Stimulated activated CD8-positive, alpha-beta memory T cell treated with anti-CD3 and anti-CD28 coated beads, Interleukin-12 subunit alpha, Interleukin-12 subunit beta, amount 100 ng/mL, for 4 hours (primary cell): ENCODE results near the gene HDGF.

Source experiments
- DNase-seq: peaks from one replicate; pipeline ENCODE4 v3.0.0-alpha.2; 2020; ENCODE audit warnings: low read depth

Gene HDGF

GRCh38 chr1:156751451-156751756 is at the start of gene HDGF:
HDGF (minus strand) TSS chr1:156751675; CDS start chr1:156751429, 246 bp downstream.
- DNase-seq = no peak

- no peak for DNase-seq
These were observed 45.9 kb upstream of the HDGF start for GRCh38 chr1:156797212-156797871.

- no peak for DNase-seq
These were observed 45.0 kb upstream of the HDGF start for GRCh38 chr1:156796340-156797097.

- no peak for DNase-seq
These were observed 44.3 kb upstream of the HDGF start for GRCh38 chr1:156795787-156796186.

GRCh38 chr1:156795374-156795733 is 43.9 kb upstream of the HDGF start:
- no peak for DNase-seq

GRCh38 chr1:156794506-156795373 is 43.3 kb upstream of the HDGF start:
- DNase-seq = no peak

- DNase-seq = no peak
These were observed 38.3 kb upstream of the HDGF start for GRCh38 chr1:156789621-156790318.

GRCh38 chr1:156788136-156788535 is 36.7 kb upstream of the HDGF start:
- no peak for DNase-seq

GRCh38 chr1:156786640-156787039 is 35.2 kb upstream of the HDGF start:
- no peak for DNase-seq

GRCh38 chr1:156785458-156785857 is 34.0 kb upstream of the HDGF start:
- no peak for DNase-seq

GRCh38 chr1:156781585-156782186 is 30.2 kb upstream of the HDGF start:
- no peak for DNase-seq

- DNase-seq = no peak
These were observed 26.1 kb upstream of the HDGF start for GRCh38 chr1:156777573-156777972.

- DNase-seq = no peak
These were observed 25.5 kb upstream of the HDGF start for GRCh38 chr1:156776942-156777341.

GRCh38 chr1:156775799-156776198 is 24.3 kb upstream of the HDGF start:
- no peak for DNase-seq

GRCh38 chr1:156773607-156774006 is 22.1 kb upstream of the HDGF start:
- no peak for DNase-seq

- no peak for DNase-seq
These were observed 21.4 kb upstream of the HDGF start for GRCh38 chr1:156772728-156773497.

GRCh38 chr1:156772222-156772621 is 20.7 kb upstream of the HDGF start:
- no peak for DNase-seq

GRCh38 chr1:156768610-156769295 is 17.3 kb upstream of the HDGF start:
- no peak for DNase-seq

- DNase-seq = no peak
These were observed 16.6 kb upstream of the HDGF start for GRCh38 chr1:156767879-156768604.
